PC-9 (cell line): Measurements from ENCODE around the gene AP5B1. TPM values are rescaled to one million over a fixed set of nuclear protein-coding genes. Genes with fewer than 3 reads are reported as not detected.

ENCODE experiments used
- BruUV-seq: library from RNA; stranded (reverse); fragments of 400-500 nt; replicated peaks from 2 replicates; lab custom pipeline; 2021; lab: Mats Ljungman, UMichigan
- CTCF ChIA-PET: fragments of 300-600 bp; sonication (Branson Sonifier 250); formaldehyde crosslinking; loops from one replicate; lab custom pipeline; 2022; ENCODE audit warnings: antibody characterized with exemption; lab: Charles Lee
- POLR2A ChIA-PET: fragments of 300-600 bp; sonication (Branson Sonifier 250); formaldehyde crosslinking; loops from one replicate; lab custom pipeline; 2022; ENCODE audit warnings: antibody characterized with exemption; ENCODE audit not compliant: unreplicated experiment; lab: Charles Lee
- DNase-seq, 2 experiments: peaks; one replicate each; pipeline versions ENCODE4 v3.0.0 to v3.0.0-alpha.2; 2015 to 2022; ENCODE audit warnings: mixed read lengths in 1 of 2
- H2AFZ ChIP-seq: fragments of 200-600 bp; sonication (generic); 2 replicates; pipeline ENCODE4 v1.8.1; 2017; ENCODE audit warnings: antibody characterized with exemption
- H3F3A ChIP-seq: fragments of 200-600 bp; sonication (generic); 2 replicates; pipeline ENCODE4 v1.8.1; 2017; ENCODE audit warnings: antibody characterized with exemption, mild to moderate bottlenecking, low read depth; ENCODE audit not compliant: insufficient read depth
- H3K27ac ChIP-seq: fragments of 200-600 bp; sonication (generic); 2 replicates; pipeline ENCODE4 v1.6.1; 2016; ENCODE audit warnings: mixed run types
- H3K27me3 ChIP-seq: fragments of 200-600 bp; sonication (generic); 2 replicates; pipeline ENCODE4 v1.6.1; 2016; ENCODE audit warnings: low read depth, mixed run types; ENCODE audit not compliant: insufficient read depth
- H3K36me3 ChIP-seq: fragments of 200-600 bp; sonication (generic); 2 replicates; pipeline ENCODE4 v1.6.1; 2016; ENCODE audit warnings: low read depth, mixed run types
- H3K4me1 ChIP-seq: fragments of 200-600 bp; sonication (generic); replicated peaks from 2 replicates; pipeline ENCODE4 v1.6.1; 2016; ENCODE audit warnings: mixed run types; ENCODE audit not compliant: insufficient read depth
- H3K4me2 ChIP-seq: fragments of 200-600 bp; sonication (generic); 2 replicates; pipeline ENCODE4 v1.6.1; 2017; ENCODE audit warnings: mixed run types
- H3K4me3 ChIP-seq: fragments of 200-600 bp; sonication (generic); 2 replicates; pipeline ENCODE4 v1.6.1; 2016; ENCODE audit warnings: mixed run types
- H3K79me2 ChIP-seq: fragments of 200-600 bp; sonication (generic); 2 replicates; pipeline ENCODE4 v1.6.1; 2017; ENCODE audit warnings: low read depth, mixed run types
- H3K9me2 ChIP-seq: fragments of 200-600 bp; sonication (generic); 2 replicates; pipeline ENCODE4 v1.8.1; 2017; ENCODE audit warnings: mild to moderate bottlenecking; ENCODE audit not compliant: insufficient read depth
- H3K9me3 ChIP-seq: fragments of 200-600 bp; sonication (generic); 2 replicates; pipeline ENCODE4 v1.8.1; 2016; ENCODE audit warnings: low read depth; ENCODE audit not compliant: insufficient read depth
- H4K20me1 ChIP-seq: fragments of 200-600 bp; sonication (generic); 2 replicates; pipeline ENCODE4 v1.8.1; 2017; ENCODE audit not compliant: insufficient read depth
- EZH2 ChIP-seq: fragments of 200-600 bp; sonication (generic); IDR thresholded peaks from 2 replicates; pipeline ENCODE4 v1.8.0; 2017; ENCODE audit warnings: antibody characterized with exemption, low read depth
- intact Hi-C: fragments of 100-400 bp; cut with micrococcal nuclease; formaldehyde crosslinking; loops from one replicate; pipeline ENCODE4 v1.10.0; 2022; ENCODE audit not compliant: unreplicated experiment
- total RNA-seq: library from RNA; stranded (reverse); gene quantifications from 2 replicates; pipeline ENCODE4 v1.2.3, GENCODE V29; 2021
- TF ChIP-seq, protein P1 (sequence below): fragments of 200-600 bp; sonication (generic); conservative IDR thresholded peaks from 2 replicates; pipeline ENCODE4 v1.6.1; 2017; ENCODE audit warnings: mixed run types, antibody characterized with exemption, mild to moderate bottlenecking, moderate library complexity

Gene AP5B1
- total RNA-seq, 1 experiment from 2014 or later = 20.8 TPM

DNA sequence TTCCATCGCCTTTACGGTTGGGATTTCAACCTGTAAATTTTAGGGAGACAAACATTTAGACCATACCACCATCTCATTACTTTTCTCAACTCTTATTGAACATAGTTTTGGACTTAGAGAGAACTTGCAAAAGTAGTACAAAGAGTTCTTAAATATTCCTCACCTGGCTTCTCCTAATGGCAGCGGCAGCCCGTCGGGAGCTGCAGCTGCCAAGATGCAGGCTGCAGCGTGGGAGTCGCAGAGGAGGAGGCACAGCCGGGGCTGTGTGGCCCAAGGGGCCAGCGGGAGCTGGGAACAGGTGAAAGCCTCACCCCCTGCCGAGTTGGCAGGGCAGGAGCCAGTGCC lies 37.1 kb downstream of the AP5B1 start:
- H3F3A ChIP-seq = peaks cover 4% of the 10 kb centered on the region; the same call in 1 of the 2 replicates
- H2AFZ ChIP-seq = no peak overlapping the region
- TF ChIP-seq, protein P1, sequence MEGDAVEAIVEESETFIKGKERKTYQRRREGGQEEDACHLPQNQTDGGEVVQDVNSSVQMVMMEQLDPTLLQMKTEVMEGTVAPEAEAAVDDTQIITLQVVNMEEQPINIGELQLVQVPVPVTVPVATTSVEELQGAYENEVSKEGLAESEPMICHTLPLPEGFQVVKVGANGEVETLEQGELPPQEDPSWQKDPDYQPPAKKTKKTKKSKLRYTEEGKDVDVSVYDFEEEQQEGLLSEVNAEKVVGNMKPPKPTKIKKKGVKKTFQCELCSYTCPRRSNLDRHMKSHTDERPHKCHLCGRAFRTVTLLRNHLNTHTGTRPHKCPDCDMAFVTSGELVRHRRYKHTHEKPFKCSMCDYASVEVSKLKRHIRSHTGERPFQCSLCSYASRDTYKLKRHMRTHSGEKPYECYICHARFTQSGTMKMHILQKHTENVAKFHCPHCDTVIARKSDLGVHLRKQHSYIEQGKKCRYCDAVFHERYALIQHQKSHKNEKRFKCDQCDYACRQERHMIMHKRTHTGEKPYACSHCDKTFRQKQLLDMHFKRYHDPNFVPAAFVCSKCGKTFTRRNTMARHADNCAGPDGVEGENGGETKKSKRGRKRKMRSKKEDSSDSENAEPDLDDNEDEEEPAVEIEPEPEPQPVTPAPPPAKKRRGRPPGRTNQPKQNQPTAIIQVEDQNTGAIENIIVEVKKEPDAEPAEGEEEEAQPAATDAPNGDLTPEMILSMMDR = no peak
- no peak for TF ChIP-seq EZH2
- H4K20me1 ChIP-seq = no peaks in the 10 kb centered on the region
- BruUV-seq = no TSS peak
- intact Hi-C loops = loop anchor here (2.0 kb wide), 1 partner anchor 73 kb away; no protein-coding TSS in a partner anchor
- DNase-seq = no peak
- peaks cover 8% of the 10 kb centered on the region; the same call in 1 of the 2 replicates for H3K27me3 ChIP-seq
- H3K79me2 ChIP-seq = no peaks in the 10 kb centered on the region
- H3K4me3 ChIP-seq = no peak overlapping the region
- H3K9me3 ChIP-seq = no peaks in the 10 kb centered on the region
- H3K4me1 ChIP-seq = 0 out of 2 replicates have a peak, but pooled peaks cover 4% of the 10 kb centered on the region
- ChIA-PET POLR2A (no interaction called here), CTCF (interaction anchor here (0.7 kb wide), 1 partner anchor 258 kb away, joined by 3 read pairs; the partner anchor contains the start of genes BANF1 and EIF1AD)
- H3K4me2 ChIP-seq = no peak overlapping the region
- no peaks in the 10 kb centered on the region for H3K36me3 ChIP-seq
- H3K27ac ChIP-seq = no peak overlapping the region
- H3K9me2 ChIP-seq = no peaks in the 10 kb centered on the region; the same call in 1 of the 2 replicates

DNA sequence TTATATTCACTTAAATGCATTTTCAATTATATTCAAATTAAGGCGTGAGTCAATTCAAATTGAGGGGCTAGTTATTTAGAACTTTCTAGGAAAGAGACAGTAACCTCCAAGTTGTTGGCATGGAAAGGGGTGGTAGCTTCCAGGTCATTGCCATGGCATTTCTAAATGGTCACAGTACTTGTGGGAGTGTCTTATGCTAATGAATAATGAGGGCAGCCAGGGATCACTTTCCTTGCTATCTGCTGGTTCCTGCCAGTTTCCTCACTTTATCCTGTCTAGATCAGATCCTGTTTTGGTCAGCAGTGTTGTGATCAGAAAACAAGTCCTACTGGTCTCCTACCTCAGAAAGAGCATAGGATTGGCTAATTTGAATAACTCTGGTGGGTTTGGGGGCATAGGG lies 38.4 kb downstream of the AP5B1 start:
- no peak overlapping the region for H2AFZ ChIP-seq
- no peaks in the 10 kb centered on the region for H3K9me2 ChIP-seq
- intact Hi-C loops = no loop called here
- no peak for DNase-seq
- no peak overlapping the region for H3K27ac ChIP-seq
- POLR2A ChIA-PET = no interaction called here
- no peak overlapping the region for H3K4me3 ChIP-seq
- H3K4me2 ChIP-seq = no peak overlapping the region
- H3K36me3 ChIP-seq = no peaks in the 10 kb centered on the region
- H4K20me1 ChIP-seq = no peaks in the 10 kb centered on the region
- 0 out of 2 replicates have a peak, but pooled peaks cover 4% of the 10 kb centered on the region for H3K4me1 ChIP-seq
- H3K9me3 ChIP-seq = no peaks in the 10 kb centered on the region
- peaks cover 8% of the 10 kb centered on the region; the same call in 1 of the 2 replicates for H3K27me3 ChIP-seq
- TF ChIP-seq, protein P1 = no peak
- no peak for TF ChIP-seq EZH2
- CTCF ChIA-PET = no interaction called here
- BruUV-seq = no TSS peak
- H3K79me2 ChIP-seq = no peaks in the 10 kb centered on the region
- H3F3A ChIP-seq = peaks cover 4% of the 10 kb centered on the region; the same call in 1 of the 2 replicates

DNA sequence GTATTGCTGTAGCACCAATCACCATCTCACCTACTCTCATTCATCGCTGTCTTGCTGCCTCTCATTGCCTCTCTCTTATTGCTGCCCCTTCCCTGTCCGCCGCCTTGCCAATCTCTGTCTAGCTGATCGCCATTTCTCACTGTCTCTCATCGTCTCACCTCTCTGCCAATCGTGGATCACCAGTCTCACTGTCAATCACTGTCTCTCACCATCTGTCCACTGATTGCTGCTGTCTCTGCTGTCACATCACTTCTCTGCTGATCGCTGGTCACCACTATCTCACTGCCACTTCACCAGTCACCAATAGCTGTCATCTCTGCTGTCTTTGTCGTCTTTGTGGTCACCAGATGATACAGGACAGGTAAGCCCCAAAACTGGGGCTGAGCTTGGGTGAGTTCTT lies 39.6 kb downstream of the AP5B1 start:
- intact Hi-C loops = no loop called here
- H3K9me2 ChIP-seq = no peaks in the 10 kb centered on the region
- H3K4me3 ChIP-seq = no peak overlapping the region
- 0 out of 2 replicates have a peak, but pooled peaks cover 4% of the 10 kb centered on the region for H3K4me1 ChIP-seq
- POLR2A ChIA-PET = no interaction called here
- no TSS peak for BruUV-seq
- no peak overlapping the region for H3K4me2 ChIP-seq
- no peak for DNase-seq
- H2AFZ ChIP-seq = no peak overlapping the region; the same call in 1 of the 2 replicates
- H3F3A ChIP-seq = peaks cover 4% of the 10 kb centered on the region; the same call in 1 of the 2 replicates
- no peak for TF ChIP-seq EZH2
- TF ChIP-seq, protein P1 = no peak
- H3K27me3 ChIP-seq = peaks cover 8% of the 10 kb centered on the region; the same call in 1 of the 2 replicates
- H3K36me3 ChIP-seq = no peaks in the 10 kb centered on the region
- no peaks in the 10 kb centered on the region for H3K79me2 ChIP-seq
- CTCF ChIA-PET = no interaction called here
- H3K9me3 ChIP-seq = no peaks in the 10 kb centered on the region
- H3K27ac ChIP-seq = no peak overlapping the region
- no peaks in the 10 kb centered on the region for H4K20me1 ChIP-seq
